SW 1271 (cell line): ENCODE results near the gene MSRB3.
"Not testable (repeated sequence)": the region's sequence is repeated elsewhere in the genome, so short reads cannot be mapped to it uniquely, and the experiment has no call there.

Experiments
- DNase-seq, 2 experiments: peaks; one replicate each; lab custom pipeline; 2025; lab: John Stamatoyannopoulos, UW

MSRB3 gene

GRCh38 chr12:65278576-65279368, at the start of gene MSRB3:
Gene MSRB3 (plus strand): TSS chr12:65278683. CDS start chr12:65308580, 29,897 bp downstream.
- DNase-seq: peak in 1 of 2 experiments; percentile 50

GRCh38 chr12:65229441-65229840, 49.0 kb upstream of the MSRB3 start:
- peak; percentile 12 to 61 for DNase-seq

- peak in 1 of 2 experiments; percentile 56 for DNase-seq
These were observed 45.9 kb upstream of the MSRB3 start for GRCh38 chr12:65232476-65233077.

GRCh38 chr12:65237153-65237552, 41.3 kb upstream of the MSRB3 start:
- DNase-seq: no peak

- DNase-seq: no peak
These were observed 39.9 kb upstream of the MSRB3 start for GRCh38 chr12:65238609-65239008.

DNA sequence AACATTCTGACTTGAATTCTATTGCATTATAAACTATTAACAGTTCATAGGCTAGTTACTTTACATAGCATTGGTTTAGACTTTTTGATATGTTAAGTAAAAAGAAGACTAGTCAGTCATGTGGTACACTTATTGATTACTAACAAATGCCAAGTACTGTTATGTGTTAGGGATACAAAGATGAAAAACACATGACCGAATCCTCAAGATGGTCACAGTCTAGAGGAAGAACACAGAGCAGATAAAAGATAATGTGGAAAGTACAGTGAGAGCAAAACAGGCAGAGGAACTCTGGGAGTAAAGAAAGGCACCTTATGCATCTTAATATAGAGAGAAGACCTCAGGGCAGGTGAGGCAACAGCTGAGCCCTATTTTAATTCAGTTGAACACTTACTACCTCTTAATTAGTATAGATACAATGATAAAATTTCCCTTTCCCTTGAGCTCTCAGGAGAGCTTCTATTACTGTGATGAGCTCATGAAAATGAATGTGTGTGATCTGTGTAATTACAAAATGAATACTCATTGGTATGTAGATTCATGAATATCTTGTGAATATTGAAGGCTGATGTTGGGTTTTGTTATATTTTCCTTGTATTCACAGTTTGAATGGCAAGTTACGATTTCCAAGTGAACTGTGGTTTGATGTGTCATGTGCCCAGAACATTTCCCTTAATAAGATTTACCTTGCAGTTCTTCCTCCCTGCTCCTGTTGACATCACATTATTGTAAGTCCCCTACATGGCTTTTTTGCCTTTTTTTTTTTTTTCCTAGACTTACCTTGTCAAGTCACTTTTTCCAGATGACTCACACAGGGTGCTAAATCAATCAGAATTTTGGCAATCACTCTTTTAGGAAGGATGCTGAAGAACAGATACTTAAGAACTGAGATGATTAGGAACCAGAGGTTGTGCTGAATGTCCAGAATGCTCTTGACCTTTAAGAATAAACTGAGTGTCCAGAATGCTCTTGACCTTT, 29.5 kb upstream of the MSRB3 start:
- no peak for DNase-seq

GRCh38 chr12:65252515-65252914, 26.0 kb upstream of the MSRB3 start:
- DNase-seq: no peak

- DNase-seq: no peak
These were observed 20.5 kb upstream of the MSRB3 start for GRCh38 chr12:65257986-65258385.

GRCh38 chr12:65259501-65259900, 19.0 kb upstream of the MSRB3 start:
- no peak for DNase-seq

DNA sequence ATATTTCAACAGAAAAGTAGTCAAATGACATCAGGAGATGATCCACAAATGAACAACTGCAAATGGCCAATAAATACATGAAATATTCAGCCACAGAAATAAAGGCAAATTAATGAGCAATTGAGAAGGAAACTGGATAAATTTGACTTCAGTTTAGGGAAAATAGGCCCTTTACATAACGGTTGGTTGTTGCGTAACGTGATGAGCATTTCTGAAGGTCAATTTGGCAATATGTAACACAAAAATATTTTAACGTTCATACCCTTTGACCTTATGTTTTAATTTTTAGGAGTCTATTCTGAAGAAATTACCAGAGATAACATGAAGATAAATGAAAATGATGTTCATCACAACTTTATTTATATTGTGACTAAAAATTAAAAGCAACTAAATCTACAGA, 14.7 kb upstream of the MSRB3 start:
- DNase-seq: no peak

GRCh38 chr12:65266408-65266807, 12.1 kb upstream of the MSRB3 start:
- DNase-seq: no peak

- DNase-seq: peak in 1 of 2 experiments; percentile 28
These were observed 8.9 kb upstream of the MSRB3 start for GRCh38 chr12:65269603-65270002.

GRCh38 chr12:65274602-65275272, 3.7 kb upstream of the MSRB3 start:
- no peak for DNase-seq

DNA sequence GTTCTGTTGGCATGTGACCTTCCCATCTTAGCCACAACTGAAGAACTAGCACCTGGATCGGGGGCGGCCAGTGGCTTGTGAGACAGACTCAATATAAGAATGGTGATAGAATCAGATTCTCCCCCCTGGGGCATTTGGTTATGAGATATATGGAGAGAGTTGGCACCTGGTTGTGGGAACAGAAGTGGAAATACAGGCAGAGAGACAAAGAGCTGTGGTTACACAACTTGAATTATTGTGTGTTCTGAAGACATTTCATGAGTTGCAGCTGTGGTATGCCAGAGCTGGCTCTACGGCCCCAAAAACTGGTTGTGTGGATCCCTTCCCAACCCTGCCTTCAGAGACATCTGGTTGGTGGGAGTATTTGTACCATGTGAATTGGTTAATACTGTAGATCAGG, 2.9 kb upstream of the MSRB3 start:
- no peak for DNase-seq

DNA sequence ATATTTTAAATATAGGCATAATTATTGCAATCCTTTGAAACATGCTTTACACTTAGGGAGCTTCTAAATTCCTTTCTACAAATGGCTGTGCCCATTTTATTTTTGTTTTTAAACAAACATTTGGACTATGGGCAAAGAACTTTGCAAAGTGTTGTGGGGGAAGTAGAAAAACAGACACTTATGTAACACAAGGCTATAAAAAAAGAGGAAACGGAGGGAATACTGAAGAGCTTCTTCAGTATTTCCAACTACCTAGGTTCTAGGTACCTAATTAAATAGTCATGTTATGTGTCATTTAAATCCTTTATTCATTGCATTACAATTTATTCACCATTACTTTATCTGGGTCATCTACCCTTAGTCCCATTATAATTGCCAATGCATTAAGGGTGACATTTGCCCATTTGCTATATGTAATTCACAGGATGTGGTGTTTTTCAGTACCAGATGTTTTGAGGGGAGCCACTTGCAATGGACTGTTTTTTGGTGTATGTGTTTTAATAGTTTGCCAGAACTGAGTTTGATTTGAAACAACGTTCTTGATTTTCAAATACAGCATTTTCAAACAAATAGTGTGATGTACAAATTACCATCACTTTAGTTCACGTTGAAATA, 1.5 kb upstream of the MSRB3 start:
- DNase-seq: no peak

- DNase-seq: no peak
These were observed 398 bp upstream of the MSRB3 start for GRCh38 chr12:65277994-65278575.

DNA sequence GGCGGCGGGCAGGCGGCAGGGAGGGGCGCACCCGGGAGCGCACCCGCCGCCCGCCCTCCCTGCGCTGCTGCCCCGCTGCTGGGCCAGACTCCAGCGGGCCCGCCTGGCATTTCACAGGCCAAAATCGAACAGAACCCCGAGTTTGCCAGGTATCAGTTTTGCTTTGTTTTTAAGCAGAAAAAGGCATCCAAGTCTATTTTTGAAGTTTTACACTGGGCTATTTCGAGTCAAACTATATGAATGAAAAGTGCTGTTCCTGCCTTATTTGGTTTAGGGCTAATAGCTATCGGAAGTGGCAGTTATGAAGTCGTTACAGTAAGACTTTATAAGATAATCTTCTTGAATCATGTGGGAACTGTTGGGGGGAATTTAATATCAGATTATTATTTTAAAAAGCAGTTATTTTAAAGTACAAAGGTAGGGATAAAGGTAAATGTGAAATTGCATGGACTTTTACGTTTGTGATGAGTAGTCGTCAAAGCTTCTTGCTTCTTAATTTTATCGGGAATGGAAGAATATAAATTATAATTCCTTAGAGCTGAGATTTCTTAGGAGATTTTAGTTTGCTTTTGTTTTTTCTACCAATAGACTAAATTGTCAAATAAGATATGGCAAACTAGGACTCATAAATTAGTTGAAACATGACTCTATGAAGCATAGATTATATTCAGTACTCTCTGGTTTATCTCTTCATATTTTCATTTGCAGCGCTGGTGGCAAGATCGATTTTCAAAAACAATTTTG, 1.1 kb downstream of the MSRB3 start:
- DNase-seq: peak in 1 of 2 experiments; percentile 40

DNA sequence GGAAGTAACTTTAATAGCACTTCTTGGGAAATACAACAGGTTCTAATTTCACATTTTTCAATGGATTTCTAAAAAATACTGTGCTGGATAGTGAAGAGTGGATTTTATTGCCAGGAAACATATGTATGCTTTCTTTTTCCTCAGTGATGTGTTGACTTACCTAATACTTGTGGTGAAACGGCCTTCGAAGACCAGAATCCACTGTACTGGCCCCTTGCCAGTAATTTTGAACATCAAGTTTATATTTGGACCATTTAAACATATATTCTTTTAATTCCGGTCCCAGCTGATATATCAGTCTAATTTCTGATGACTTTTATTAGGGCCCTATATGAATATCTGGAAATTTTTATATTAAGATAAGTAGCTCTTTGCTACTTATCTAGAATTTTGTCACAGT, 1.8 kb downstream of the MSRB3 start:
- DNase-seq: no peak

DNA sequence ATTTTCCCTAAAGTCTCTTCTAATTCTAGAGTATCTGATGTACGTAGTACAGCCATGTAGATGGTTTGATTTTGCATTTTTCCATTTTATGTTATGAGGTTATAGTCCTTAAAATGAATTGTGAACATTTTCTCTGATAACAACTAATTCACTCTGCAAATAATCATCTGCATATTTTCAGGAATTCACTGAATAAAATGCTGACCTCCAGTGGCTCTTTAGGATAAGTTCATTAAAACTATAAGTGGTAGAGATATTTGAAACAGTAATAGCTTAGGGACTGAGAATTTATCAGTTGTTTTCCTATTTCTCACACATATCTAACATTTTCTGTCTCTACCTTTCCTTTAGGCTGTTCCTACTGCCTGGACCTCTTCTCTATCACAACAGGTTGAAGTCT, 4.4 kb downstream of the MSRB3 start:
- DNase-seq: peak in 1 of 2 experiments; percentile 8

DNA sequence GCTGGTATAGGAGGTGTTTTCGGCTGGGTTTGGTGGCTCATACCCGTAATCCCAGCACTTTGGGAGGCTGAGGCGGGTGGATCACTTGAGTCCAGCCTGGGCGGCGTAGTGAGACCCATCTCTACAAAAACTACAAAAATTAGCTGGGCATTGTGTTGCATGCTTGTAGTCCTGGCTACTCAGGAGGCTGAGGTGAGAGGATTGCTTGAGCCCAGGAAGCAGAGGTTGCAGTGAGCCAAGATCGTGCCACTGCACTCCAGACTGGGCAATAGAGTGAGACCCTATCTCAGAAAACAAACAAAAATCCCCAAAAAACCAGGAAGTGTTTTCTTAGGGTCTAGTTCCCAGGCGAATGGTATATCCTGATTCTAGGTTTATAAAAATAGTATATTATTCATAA, 7.0 kb downstream of the MSRB3 start:
- not testable (repeated sequence) for DNase-seq
